ENCODE data around the gene WNT2B.

WNT2B gene

GRCh38 chr1:112492076-112492475 lies 16.7 kb upstream of the WNT2B start:
- no peak for DNase-seq (ENCODE audit: low read depth)
- TF ChIP-seq, protein P1, sequence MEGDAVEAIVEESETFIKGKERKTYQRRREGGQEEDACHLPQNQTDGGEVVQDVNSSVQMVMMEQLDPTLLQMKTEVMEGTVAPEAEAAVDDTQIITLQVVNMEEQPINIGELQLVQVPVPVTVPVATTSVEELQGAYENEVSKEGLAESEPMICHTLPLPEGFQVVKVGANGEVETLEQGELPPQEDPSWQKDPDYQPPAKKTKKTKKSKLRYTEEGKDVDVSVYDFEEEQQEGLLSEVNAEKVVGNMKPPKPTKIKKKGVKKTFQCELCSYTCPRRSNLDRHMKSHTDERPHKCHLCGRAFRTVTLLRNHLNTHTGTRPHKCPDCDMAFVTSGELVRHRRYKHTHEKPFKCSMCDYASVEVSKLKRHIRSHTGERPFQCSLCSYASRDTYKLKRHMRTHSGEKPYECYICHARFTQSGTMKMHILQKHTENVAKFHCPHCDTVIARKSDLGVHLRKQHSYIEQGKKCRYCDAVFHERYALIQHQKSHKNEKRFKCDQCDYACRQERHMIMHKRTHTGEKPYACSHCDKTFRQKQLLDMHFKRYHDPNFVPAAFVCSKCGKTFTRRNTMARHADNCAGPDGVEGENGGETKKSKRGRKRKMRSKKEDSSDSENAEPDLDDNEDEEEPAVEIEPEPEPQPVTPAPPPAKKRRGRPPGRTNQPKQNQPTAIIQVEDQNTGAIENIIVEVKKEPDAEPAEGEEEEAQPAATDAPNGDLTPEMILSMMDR (IDR thresholded peaks at IDR 0.05; ENCODE audit: insufficient read depth, low read depth, low read length, missing control alignments), result no peak
- no peak overlapping the region for H3K4me3 ChIP-seq (ENCODE audit: low read depth, low read length)

- H3K4me3 ChIP-seq (ENCODE audit: low read depth, low read length), result no peak overlapping the region
- TF ChIP-seq, protein P1 (IDR thresholded peaks at IDR 0.05; ENCODE audit: insufficient read depth, low read depth, low read length, missing control alignments), result no peak
- DNase-seq (ENCODE audit: low read depth), result no peak
These were observed 15.4 kb upstream of the WNT2B start for GRCh38 chr1:112493351-112493750.

DNA sequence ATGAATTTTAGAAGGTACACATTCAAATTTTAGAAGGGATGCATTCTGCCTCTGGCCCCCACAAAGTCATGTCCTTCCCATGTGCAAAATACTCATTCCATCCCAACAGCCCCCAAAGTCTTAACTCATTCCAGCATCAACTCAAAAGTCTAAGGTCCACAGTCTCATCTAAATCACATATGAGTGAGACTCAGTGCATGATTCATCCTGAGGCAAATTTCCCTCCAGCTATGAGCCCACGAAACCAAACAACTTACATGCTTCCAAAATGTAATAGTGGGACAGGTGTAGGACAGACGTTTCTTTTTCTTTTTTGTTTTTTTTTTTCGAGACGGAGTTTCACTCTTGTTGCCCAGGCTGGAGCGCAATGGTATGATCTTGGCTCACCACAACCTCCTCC lies 12.5 kb upstream of the WNT2B start:
- DNase-seq (ENCODE audit: low read depth), result no peak
- H3K4me3 ChIP-seq (ENCODE audit: low read depth, low read length), result no peak overlapping the region
- TF ChIP-seq, protein P1 (IDR thresholded peaks at IDR 0.05; ENCODE audit: insufficient read depth, low read depth, low read length, missing control alignments), result no peak

GRCh38 chr1:112501810-112502641 lies 6.7 kb upstream of the WNT2B start:
- TF ChIP-seq, protein P1 (IDR thresholded peaks at IDR 0.05; ENCODE audit: insufficient read depth, low read depth, low read length, missing control alignments), result peak; percentile 70

DNA sequence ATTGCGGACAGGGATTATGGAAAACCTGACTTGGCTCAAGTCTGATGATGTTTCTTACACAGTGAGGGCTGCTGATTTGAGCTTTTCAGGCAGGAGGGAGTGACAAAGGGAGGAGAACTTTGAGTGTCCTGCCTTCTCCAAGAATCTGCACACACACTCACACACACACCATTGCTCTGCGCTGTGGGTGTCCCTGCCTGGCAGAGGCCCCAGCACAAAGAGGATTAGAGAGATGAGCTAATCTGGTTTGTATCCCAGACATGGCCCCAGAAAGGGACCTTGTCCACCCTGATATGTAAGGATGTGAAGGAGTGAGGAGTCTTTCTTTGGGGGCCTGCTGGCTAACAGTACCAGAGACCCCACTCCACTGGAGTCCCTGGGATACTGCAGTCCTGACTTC lies 5.9 kb upstream of the WNT2B start:
- no peak for DNase-seq (ENCODE audit: low read depth)
- TF ChIP-seq, protein P1 (IDR thresholded peaks at IDR 0.05; ENCODE audit: insufficient read depth, low read depth, low read length, missing control alignments), result no peak
- no peak overlapping the region for H3K4me3 ChIP-seq (ENCODE audit: low read depth, low read length)

More at GRCh38 chr1:112501810-112502641, 6.7 kb upstream of the WNT2B start:
- peak overlapping the region; percentile 25; the same call in 1 of the 2 replicates for H3K4me3 ChIP-seq (ENCODE audit: low read depth, low read length)
- peak; percentile 56 for DNase-seq (ENCODE audit: low read depth)

DNA sequence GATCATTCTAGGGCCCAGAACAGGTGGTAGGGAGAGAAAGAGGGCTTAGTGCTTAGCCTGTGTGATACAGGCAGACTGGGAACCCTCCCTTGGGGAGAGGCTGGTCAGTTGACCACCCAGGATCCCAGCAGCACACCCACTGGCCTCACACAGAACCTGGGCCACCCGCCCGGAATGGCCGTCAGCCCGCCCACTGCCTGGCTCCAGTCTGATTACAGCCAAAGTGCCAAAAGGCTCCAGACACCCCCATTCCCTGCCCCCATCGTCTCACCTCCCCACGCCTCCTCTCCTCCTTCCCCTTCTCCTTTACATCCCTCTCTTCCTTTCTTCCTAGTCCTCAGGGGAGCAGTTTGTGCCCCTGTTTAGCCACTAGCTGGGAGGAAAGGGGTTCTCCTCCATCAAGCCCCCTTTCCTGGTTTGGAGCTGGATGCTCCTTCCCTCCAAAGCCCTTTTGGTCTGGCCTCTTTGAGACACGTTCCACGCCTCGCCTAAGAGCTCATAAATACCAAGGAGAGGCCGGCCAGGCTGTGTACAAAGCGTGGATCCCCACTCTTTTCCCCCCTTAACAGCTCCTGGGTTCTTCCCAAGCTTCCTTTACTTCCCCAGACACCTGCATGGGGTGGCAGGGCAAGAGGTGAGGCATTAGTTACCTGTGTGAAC lies 4.6 kb upstream of the WNT2B start:
- TF ChIP-seq, protein P1 (IDR thresholded peaks at IDR 0.05; ENCODE audit: insufficient read depth, low read depth, low read length, missing control alignments), result no peak
- no peak for DNase-seq (ENCODE audit: low read depth)
- no peak overlapping the region for H3K4me3 ChIP-seq (ENCODE audit: low read depth, low read length)
